ENCODE data around the gene LTA4H. TPM values are rescaled to one million over a fixed set of nuclear protein-coding genes. Genes with fewer than 3 reads are reported as not detected.

Gene LTA4H
- total RNA-seq, 1 donor from 2014 or later, result 67.6 TPM

GRCh38 chr12:96006727-96007126 is 28.7 kb downstream of the LTA4H start:
- H3K36me3 ChIP-seq (ENCODE audit: insufficient read depth, low read length), result peaks cover 8% of the 10 kb centered on the region
- no peak overlapping the region for H3K27ac ChIP-seq (ENCODE audit: low read depth, low read length)

GRCh38 chr12:96000858-96001257 is 34.5 kb downstream of the LTA4H start:
- no peaks in the 10 kb centered on the region for H3K27me3 Mint-ChIP-seq (ENCODE audit: low read depth, unreplicated experiment)
- peaks cover 9% of the 10 kb centered on the region for H3K4me1 Mint-ChIP-seq (ENCODE audit: low read depth, unreplicated experiment)
- Histone ChIP-seq H3K9me3 (ENCODE audit: insufficient read depth, low read depth, low read length) (no peaks in the 10 kb centered on the region), H3K4me3 (ENCODE audit: insufficient read depth, low read depth, low read length) (no peak overlapping the region), H3K79me2 (ENCODE audit: insufficient read depth, low read length) (no peaks in the 10 kb centered on the region), H4K20me1 (ENCODE audit: insufficient read depth, low read length) (no peaks in the 10 kb centered on the region), H3K27ac (ENCODE audit: low read depth, low read length) (no peak overlapping the region), H2AFZ (ENCODE audit: low read depth, low read length) (no peak overlapping the region), H3K4me2 (ENCODE audit: low read length) (no peak overlapping the region), H3K9ac (ENCODE audit: low read length) (no peak overlapping the region), H3K4me1 (ENCODE audit: insufficient read depth, low read length) (no peaks in the 10 kb centered on the region), H3K27me3 (ENCODE audit: insufficient read depth, low read length) (no peaks in the 10 kb centered on the region), H3K36me3 (ENCODE audit: insufficient read depth, low read length) (peaks cover 8% of the 10 kb centered on the region)
- H3K36me3 Mint-ChIP-seq (ENCODE audit: low read depth, unreplicated experiment), result peaks cover 6% of the 10 kb centered on the region
- no peak for FAIRE-seq
- H3K27ac Mint-ChIP-seq (ENCODE audit: unreplicated experiment), result no peak overlapping the region
- H3K4me3 Mint-ChIP-seq (ENCODE audit: unreplicated experiment), result no peak overlapping the region
- no peak for DNase-seq (ENCODE audit: low read depth)
- H3K9me3 Mint-ChIP-seq (ENCODE audit: unreplicated experiment), result no peaks in the 10 kb centered on the region
- TF ChIP-seq EZH2 (IDR thresholded peaks at IDR 0.05; ENCODE audit: insufficient read depth, low read length) (no peak), CTCF (IDR thresholded peaks at IDR 0.05; ENCODE audit: insufficient read depth, low read depth, low read length) (no peak)

More at GRCh38 chr12:96006727-96007126, 28.7 kb downstream of the LTA4H start:
- Mint-ChIP-seq H3K27me3 (ENCODE audit: low read depth, unreplicated experiment) (no peaks in the 10 kb centered on the region), H3K4me3 (ENCODE audit: unreplicated experiment) (no peak overlapping the region), H3K27ac (ENCODE audit: unreplicated experiment) (no peak overlapping the region), H3K9me3 (ENCODE audit: unreplicated experiment) (no peaks in the 10 kb centered on the region), H3K36me3 (ENCODE audit: low read depth, unreplicated experiment) (peaks cover 10% of the 10 kb centered on the region), H3K4me1 (ENCODE audit: low read depth, unreplicated experiment) (no peaks in the 10 kb centered on the region)
- DNase-seq (ENCODE audit: low read depth), result no peak
- Histone ChIP-seq H3K4me3 (ENCODE audit: insufficient read depth, low read depth, low read length) (no peak overlapping the region), H3K4me1 (ENCODE audit: insufficient read depth, low read length) (no peaks in the 10 kb centered on the region), H3K9me3 (ENCODE audit: insufficient read depth, low read depth, low read length) (no peaks in the 10 kb centered on the region), H3K9ac (ENCODE audit: low read length) (no peak overlapping the region), H2AFZ (ENCODE audit: low read depth, low read length) (no peak overlapping the region), H3K27me3 (ENCODE audit: insufficient read depth, low read length) (no peaks in the 10 kb centered on the region), H4K20me1 (ENCODE audit: insufficient read depth, low read length) (no peaks in the 10 kb centered on the region), H3K79me2 (ENCODE audit: insufficient read depth, low read length) (no peaks in the 10 kb centered on the region), H3K4me2 (ENCODE audit: low read length) (no peak overlapping the region)
- FAIRE-seq, result no peak
- no peak for TF ChIP-seq CTCF (IDR thresholded peaks at IDR 0.05; ENCODE audit: insufficient read depth, low read depth, low read length)
- TF ChIP-seq EZH2 (IDR thresholded peaks at IDR 0.05; ENCODE audit: insufficient read depth, low read length), result no peak

GRCh38 chr12:95999484-95999883 is 35.9 kb downstream of the LTA4H start:
- Histone ChIP-seq H3K9ac (ENCODE audit: low read length) (no peak overlapping the region), H3K4me3 (ENCODE audit: insufficient read depth, low read depth, low read length) (no peak overlapping the region), H3K9me3 (ENCODE audit: insufficient read depth, low read depth, low read length) (no peaks in the 10 kb centered on the region), H2AFZ (ENCODE audit: low read depth, low read length) (no peak overlapping the region), H4K20me1 (ENCODE audit: insufficient read depth, low read length) (no peaks in the 10 kb centered on the region), H3K36me3 (ENCODE audit: insufficient read depth, low read length) (no peaks in the 10 kb centered on the region), H3K27ac (ENCODE audit: low read depth, low read length) (no peak overlapping the region), H3K4me2 (ENCODE audit: low read length) (no peak overlapping the region), H3K27me3 (ENCODE audit: insufficient read depth, low read length) (no peaks in the 10 kb centered on the region), H3K79me2 (ENCODE audit: insufficient read depth, low read length) (no peaks in the 10 kb centered on the region), H3K4me1 (ENCODE audit: insufficient read depth, low read length) (no peaks in the 10 kb centered on the region)
- no peaks in the 10 kb centered on the region for H3K36me3 Mint-ChIP-seq (ENCODE audit: low read depth, unreplicated experiment)
- H3K27ac Mint-ChIP-seq (ENCODE audit: unreplicated experiment), result no peak overlapping the region
- no peaks in the 10 kb centered on the region for H3K27me3 Mint-ChIP-seq (ENCODE audit: low read depth, unreplicated experiment)
- H3K4me3 Mint-ChIP-seq (ENCODE audit: unreplicated experiment), result no peak overlapping the region
- DNase-seq (ENCODE audit: low read depth), result no peak
- no peak for TF ChIP-seq CTCF (IDR thresholded peaks at IDR 0.05; ENCODE audit: insufficient read depth, low read depth, low read length)
- TF ChIP-seq EZH2 (IDR thresholded peaks at IDR 0.05; ENCODE audit: insufficient read depth, low read length), result no peak
- peaks cover 14% of the 10 kb centered on the region for H3K4me1 Mint-ChIP-seq (ENCODE audit: low read depth, unreplicated experiment)
- FAIRE-seq, result no peak
- no peaks in the 10 kb centered on the region for H3K9me3 Mint-ChIP-seq (ENCODE audit: unreplicated experiment)

All from astrocyte (in vitro differentiated cells and primary cell).